IMR-90 (cell line): ENCODE measurements around the gene CD180. TPM values are rescaled to one million over a fixed set of nuclear protein-coding genes. Genes with fewer than 3 reads are reported as not detected.

Experiments used
- ATAC-seq: fragments of 200-7000 bp; cut with Tn5 transposase; 2 replicates; pipeline ENCODE4 v1.9.1; 2020; ENCODE audit warnings: low read depth, mild to moderate bottlenecking, moderate library complexity
- BruUV-seq: library from RNA; stranded (reverse); fragments of 400-500 nt; replicated peaks from 2 replicates; lab custom pipeline; 2021; lab: Mats Ljungman, UMichigan
- CTCF ChIA-PET: fragments of 300-600 bp; formaldehyde crosslinking; extraction: SDS; loops from one replicate; lab custom pipeline; 2021; ENCODE audit warnings: antibody characterized with exemption; lab: Yijun Ruan, JAX
- POLR2A ChIA-PET: fragments of 300-600 bp; sonication (Branson Sonifier 250); formaldehyde crosslinking; loops from one replicate; lab custom pipeline; 2022; ENCODE audit warnings: antibody characterized with exemption; ENCODE audit not compliant: unreplicated experiment; lab: Charles Lee
- DNase-seq: peaks from one replicate; pipeline ENCODE4 v3.0.0; 2013
- H2AFZ ChIP-seq: replicated peaks from 2 replicates; pipeline ENCODE3; 2013; ENCODE audit warnings: low read length, mild to moderate bottlenecking; ENCODE audit not compliant: poor library complexity
- H2AK5ac ChIP-seq: 2 replicates; pipeline ENCODE4 v1.6.1; 2013; ENCODE audit warnings: low read depth, low read length, inconsistent platforms
- H2AK9ac ChIP-seq: replicated peaks from 2 replicates; pipeline ENCODE3; 2013; ENCODE audit warnings: mild to moderate bottlenecking, low read depth, low read length, moderate library complexity; ENCODE audit not compliant: poor library complexity
- H2BK120ac ChIP-seq: 2 replicates; pipeline ENCODE4 v1.6.1; 2013; ENCODE audit warnings: low read depth, low read length, inconsistent platforms
- H2BK15ac ChIP-seq: 3 replicates; pipeline ENCODE4 v1.6.1; 2013; ENCODE audit warnings: low read depth, low read length, inconsistent platforms
- H2BK20ac ChIP-seq: 2 replicates; pipeline ENCODE4 v1.6.1; 2013; ENCODE audit warnings: low read depth, mild to moderate bottlenecking, inconsistent platforms, low read length, moderate library complexity
- H2BK5ac ChIP-seq: 2 replicates; pipeline ENCODE4 v1.6.1; 2013; ENCODE audit warnings: mild to moderate bottlenecking, low read depth, low read length, inconsistent platforms; ENCODE audit not compliant: poor library complexity, severe bottlenecking
- H3K14ac ChIP-seq: replicated peaks from 2 replicates; pipeline ENCODE4 v1.6.1; 2013; ENCODE audit warnings: low read depth, low read length, inconsistent platforms
- H3K18ac ChIP-seq: 2 replicates; pipeline ENCODE4 v1.6.1; 2013; ENCODE audit warnings: low read depth, low read length, control low read depth
- H3K23ac ChIP-seq: 2 replicates; pipeline ENCODE4 v1.6.1; 2013; ENCODE audit warnings: low read depth, low read length, inconsistent platforms
- H3K27ac ChIP-seq: 2 replicates; pipeline ENCODE4 v1.5.1; 2013; ENCODE audit warnings: mild to moderate bottlenecking, control low read depth, low read length; ENCODE audit not compliant: insufficient read depth
- H3K27me3 ChIP-seq: 2 replicates; pipeline ENCODE4 v1.6.1; 2013; ENCODE audit warnings: low read length; ENCODE audit not compliant: control insufficient read depth, insufficient read depth
- H3K36me3 ChIP-seq: 2 replicates; pipeline ENCODE4 v1.6.1; 2013; ENCODE audit warnings: low read length, mixed read lengths; ENCODE audit not compliant: control insufficient read depth, insufficient read depth
- H3K4ac ChIP-seq: 2 replicates; pipeline ENCODE4 v1.6.1; 2013; ENCODE audit warnings: low read depth, low read length, inconsistent platforms
- H3K4me1 ChIP-seq: 2 replicates; pipeline ENCODE4 v1.6.1; 2013; ENCODE audit warnings: low read length, mixed read lengths; ENCODE audit not compliant: control insufficient read depth, insufficient read depth
- H3K4me2 ChIP-seq: 2 replicates; pipeline ENCODE4 v1.6.1; 2013; ENCODE audit warnings: low read depth, mild to moderate bottlenecking, control low read depth, low read length, moderate library complexity
- H3K4me3 ChIP-seq: 2 replicates; pipeline ENCODE4 v1.5.1; 2013; ENCODE audit warnings: low read depth, mild to moderate bottlenecking, control low read depth, low read length, moderate library complexity; ENCODE audit not compliant: insufficient read depth
- H3K56ac ChIP-seq: 2 replicates; pipeline ENCODE4 v1.6.1; 2013; ENCODE audit warnings: low read length, inconsistent platforms; ENCODE audit not compliant: insufficient read depth; ENCODE audit errors: extremely low read depth
- H3K79me1 ChIP-seq, 2 experiments: 2 replicates each; pipeline ENCODE4 v1.6.1; 2013; ENCODE audit warnings: low read length in 2 of 2, inconsistent platforms in 1 of 2, low read depth in 1 of 2
- H3K9ac ChIP-seq: 2 replicates; pipeline ENCODE4 v1.6.1; 2013; ENCODE audit warnings: low read depth, low read length, control low read depth
- H3K9me1 ChIP-seq: 2 replicates; pipeline ENCODE4 v1.6.1; 2013; ENCODE audit warnings: low read length, inconsistent platforms; ENCODE audit not compliant: insufficient read depth
- H3K9me3 ChIP-seq: 2 replicates; pipeline ENCODE4 v1.6.1; 2013; ENCODE audit warnings: low read length; ENCODE audit not compliant: control insufficient read depth, insufficient read depth
- H4K20me1 ChIP-seq: 2 replicates; pipeline ENCODE4 v1.6.1; 2013; ENCODE audit warnings: low read length, inconsistent platforms; ENCODE audit not compliant: insufficient read depth
- H4K5ac ChIP-seq: 2 replicates; pipeline ENCODE4 v1.6.1; 2013; ENCODE audit warnings: mild to moderate bottlenecking, low read depth, low read length, control low read depth
- H4K8ac ChIP-seq, 2 experiments: 2 replicates each; pipeline ENCODE4 v1.6.1; 2013; ENCODE audit warnings: low read depth in 2 of 2, low read length in 2 of 2, control low read depth in 1 of 2, inconsistent platforms in 1 of 2
- H4K91ac ChIP-seq: 2 replicates; pipeline ENCODE4 v1.6.1; 2013; ENCODE audit warnings: low read depth, low read length, inconsistent platforms; ENCODE audit not compliant: insufficient read depth
- CHD1 ChIP-seq: IDR thresholded peaks from 2 replicates; pipeline ENCODE4 v1.6.1; 2012; ENCODE audit warnings: low read depth, low read length, improper control_type of control experiment
- MAFK ChIP-seq: IDR thresholded peaks from 2 replicates; pipeline ENCODE4 v1.6.1; 2012; ENCODE audit warnings: low read depth, low read length, improper control_type of control experiment
- WGBS, 2 experiments: methylation state at CpG; one replicate each; pipeline versions ENCODE4 v1.1.5 to v1.1.7; 2013; ENCODE audit warnings: missing lambda C conversion rate in 2 of 2; ENCODE audit not compliant: insufficient read length in 1 of 2; ENCODE audit errors: extremely low coverage in 2 of 2; 5-methylcytosine and 5-hydroxymethylcytosine counted together
- dilution Hi-C: fragments of 300-500 bp; cut with HindIII; formaldehyde crosslinking; loops from one replicate; pipeline ENCODE4 v1.14.3; 2018; ENCODE audit warnings: low sequenced_read_pairs; ENCODE audit not compliant: unreplicated experiment
- in situ Hi-C: fragments of 300-500 bp; cut with MboI; formaldehyde crosslinking; loops from 3 replicates; pipeline ENCODE4 v1.14.3; 2019; ENCODE audit warnings: low sequenced_read_pairs, inconsistent platforms, mixed read lengths
- intact Hi-C: fragments of 100-400 bp; cut with micrococcal nuclease; formaldehyde crosslinking; loops from 2 replicates; pipeline ENCODE4 v1.10.0; 2022
- polyA plus RNA-seq, 3 experiments: library from polyadenylated mRNA; depleted of rRNA; stranded (reverse); fragments of >200 nt; gene quantifications; 2 replicates each; pipeline ENCODE4 v1.2.3, GENCODE V29; 2012; ENCODE audit warnings: low replicate concordance in 1 of 3
- total RNA-seq: library from RNA; depleted of rRNA; stranded (reverse); fragments of >200 nt; gene quantifications from 2 replicates; pipeline ENCODE4 v1.2.3, GENCODE V29; 2012

CD180 gene
- total and polyA plus RNA-seq, 2 of the 4 experiments (the other 2 are of a cell fraction) = not detected

GRCh38 chr5:67188274-67189078, 8.1 kb downstream of the CD180 start:
- H3K18ac ChIP-seq = no peak overlapping the region
- H3K4me1 ChIP-seq = no peaks in the 10 kb centered on the region
- no peak overlapping the region for H3K23ac ChIP-seq
- DNase-seq (no peak), ATAC-seq (no peak)
- H3K27me3 ChIP-seq = no peaks in the 10 kb centered on the region
- no peak overlapping the region for H4K8ac ChIP-seq
- H3K27ac ChIP-seq = no peak overlapping the region
- H4K20me1 ChIP-seq = no peaks in the 10 kb centered on the region
- POLR2A ChIA-PET = no interaction called here
- H4K5ac ChIP-seq = no peak overlapping the region
- in situ Hi-C loops = no loop called here
- intact Hi-C loops = no loop called here
- dilution Hi-C loops = no loop called here
- no peak overlapping the region for H3K14ac ChIP-seq
- H3K4me3 ChIP-seq = no peak overlapping the region
- no peak overlapping the region for H2BK5ac ChIP-seq
- H2AFZ ChIP-seq = no peak overlapping the region
- H3K79me1 ChIP-seq = no peaks in the 10 kb centered on the region
- no peak overlapping the region for H2BK20ac ChIP-seq
- H2BK15ac ChIP-seq = no peak overlapping the region
- CTCF ChIA-PET = no interaction called here
- WGBS, 2 experiments = 13% methylated on average over 1 of the region's 7 CpGs; no CpG with 5 or more reads in 1 of the 2 experiments
- H3K36me3 ChIP-seq = no peaks in the 10 kb centered on the region
- no peak overlapping the region for H3K4ac ChIP-seq
- H4K91ac ChIP-seq = no peak overlapping the region
- 0 out of 2 replicates have a peak, but pooled peaks cover 2% of the 10 kb centered on the region for H3K9me3 ChIP-seq
- no peak overlapping the region for H2BK120ac ChIP-seq
- H2AK9ac ChIP-seq = no peak overlapping the region
- H3K9me1 ChIP-seq = no peaks in the 10 kb centered on the region
- no TSS peak for BruUV-seq
- TF ChIP-seq CHD1 = no peak
- TF ChIP-seq MAFK = peak; percentile 87
- no peak overlapping the region for H3K9ac ChIP-seq
- no peak overlapping the region for H3K4me2 ChIP-seq
- no peak overlapping the region for H2AK5ac ChIP-seq
- no peak overlapping the region for H3K56ac ChIP-seq
